Activated CD4-positive, alpha-beta T cell treated with anti-CD3 and anti-CD28 coated beads, Interleukin-2, amount 50 U/mL, for 1 hour (primary cell): ENCODE measurements around the gene TRIM51.
"Not testable (repeated sequence)": the region's sequence is repeated elsewhere in the genome, so short reads cannot be mapped to it uniquely, and the experiment has no call there.

Source experiments
- DNase-seq: peaks from one replicate; pipeline ENCODE4 v3.0.0-alpha.2; 2020

Gene TRIM51, protein sequence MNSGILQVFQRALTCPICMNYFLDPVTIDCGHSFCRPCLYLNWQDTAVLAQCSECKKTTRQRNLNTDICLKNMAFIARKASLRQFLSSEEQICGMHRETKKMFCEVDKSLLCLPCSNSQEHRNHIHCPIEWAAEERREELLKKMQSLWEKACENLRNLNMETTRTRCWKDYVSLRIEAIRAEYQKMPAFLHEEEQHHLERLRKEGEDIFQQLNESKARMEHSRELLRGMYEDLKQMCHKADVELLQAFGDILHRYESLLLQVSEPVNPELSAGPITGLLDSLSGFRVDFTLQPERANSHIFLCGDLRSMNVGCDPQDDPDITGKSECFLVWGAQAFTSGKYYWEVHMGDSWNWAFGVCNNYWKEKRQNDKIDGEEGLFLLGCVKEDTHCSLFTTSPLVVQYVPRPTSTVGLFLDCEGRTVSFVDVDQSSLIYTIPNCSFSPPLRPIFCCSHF

DNA sequence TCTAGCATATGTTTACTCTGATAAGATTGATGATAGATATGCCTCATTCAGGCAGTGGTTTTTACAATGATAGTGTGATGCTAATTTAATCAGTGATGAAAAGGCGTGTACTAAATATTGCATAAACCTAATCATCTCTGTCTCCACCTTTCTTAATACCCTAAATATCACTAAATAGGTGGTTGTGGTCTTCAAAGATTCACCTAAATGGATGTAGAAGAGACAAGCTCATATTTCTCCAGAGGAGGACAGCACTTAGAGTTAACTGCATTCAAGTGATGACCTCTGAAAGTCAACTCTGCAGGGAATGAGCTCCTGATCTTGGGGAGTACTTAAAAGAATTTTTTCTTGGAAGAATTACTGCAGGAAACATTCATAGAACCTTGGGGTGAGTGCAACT lies at the start of gene TRIM51:
Gene TRIM51, plus strand, starts transcription at position 301 of the 400 bp plus-strand sequence. CDS start 2,132 bp downstream, outside the sequence.
- not testable (repeated sequence) for DNase-seq

DNA sequence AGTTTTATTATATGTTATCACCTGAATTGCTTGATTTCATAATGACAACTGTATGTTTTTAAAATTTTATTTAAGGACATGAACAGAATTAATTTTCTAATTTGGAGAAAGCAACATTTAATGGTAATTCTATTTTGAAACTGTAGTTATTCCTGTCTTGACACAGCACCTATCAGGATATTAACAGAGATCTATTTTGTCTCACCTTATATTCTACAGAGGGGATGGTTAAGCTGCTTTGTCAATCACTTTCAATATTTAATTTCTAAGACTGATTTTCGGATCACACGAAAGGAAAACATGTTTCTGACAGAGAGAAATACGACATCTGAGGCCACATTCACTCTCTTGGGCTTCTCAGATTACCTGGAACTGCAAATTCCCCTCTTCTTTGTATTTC lies 44.6 kb upstream of the TRIM51 start, which contains the start of gene OR5D16:
Gene OR5D16, plus strand, starts transcription at position 301 of the 400 bp plus-strand sequence. Its CDS starts 0 bp downstream, at position 301.
- DNase-seq = no peak

DNA sequence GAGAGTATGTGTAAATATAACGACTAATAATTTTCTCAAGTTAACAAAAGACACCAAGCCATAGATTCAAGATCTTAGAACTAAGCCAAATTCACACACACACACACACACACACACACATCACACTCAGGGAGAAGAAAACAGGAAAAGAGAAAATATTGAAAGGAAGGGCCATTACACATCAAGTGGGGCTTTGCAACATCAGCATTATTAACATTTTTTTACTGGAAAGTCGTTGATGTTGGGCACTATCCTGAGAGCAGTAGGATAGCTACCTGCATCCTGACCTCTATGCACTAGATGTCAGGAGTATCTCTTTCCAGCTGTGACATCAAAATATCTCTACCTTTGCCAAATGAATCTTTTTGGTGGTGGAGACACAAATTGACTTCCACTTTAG lies 35.6 kb upstream of the TRIM51 start:
- no peak for DNase-seq

DNA sequence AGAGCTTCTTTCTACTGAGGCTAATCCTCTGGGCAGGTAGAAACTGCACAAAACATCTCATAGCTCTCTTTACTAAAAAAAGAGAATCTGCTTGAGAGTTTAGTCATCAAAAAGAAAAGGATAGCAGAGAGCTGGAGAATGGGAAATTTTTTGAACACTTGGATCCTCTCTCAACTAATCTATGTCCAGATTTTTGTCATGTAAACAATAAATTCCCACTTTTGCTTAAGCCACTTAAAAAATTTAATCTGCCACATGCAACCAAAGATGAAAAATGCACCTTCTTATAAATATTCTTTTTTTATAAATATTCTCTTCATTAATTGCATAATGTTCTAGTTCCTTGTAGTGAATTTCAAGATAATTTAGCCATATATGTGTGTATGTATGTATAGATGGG lies 34.1 kb upstream of the TRIM51 start:
- no peak for DNase-seq

DNA sequence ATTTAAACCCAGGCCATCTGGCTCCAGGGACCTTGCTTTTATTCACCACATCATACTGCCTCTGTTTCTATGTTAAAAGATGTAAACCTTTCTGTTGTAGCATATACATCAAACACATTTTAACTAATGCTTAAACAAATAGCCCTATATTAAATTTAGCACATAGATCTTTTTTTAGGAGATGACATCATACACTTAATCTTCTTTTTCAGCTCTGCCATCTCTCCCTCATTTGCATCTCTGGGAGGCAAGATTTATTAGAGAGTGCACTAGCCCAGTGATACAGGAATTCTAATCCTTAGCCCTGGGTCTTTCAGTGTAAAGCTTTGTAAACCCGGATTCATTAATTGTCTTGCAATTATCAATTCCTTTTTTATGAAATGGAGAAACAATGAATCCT lies 31.0 kb upstream of the TRIM51 start:
- DNase-seq = no peak

DNA sequence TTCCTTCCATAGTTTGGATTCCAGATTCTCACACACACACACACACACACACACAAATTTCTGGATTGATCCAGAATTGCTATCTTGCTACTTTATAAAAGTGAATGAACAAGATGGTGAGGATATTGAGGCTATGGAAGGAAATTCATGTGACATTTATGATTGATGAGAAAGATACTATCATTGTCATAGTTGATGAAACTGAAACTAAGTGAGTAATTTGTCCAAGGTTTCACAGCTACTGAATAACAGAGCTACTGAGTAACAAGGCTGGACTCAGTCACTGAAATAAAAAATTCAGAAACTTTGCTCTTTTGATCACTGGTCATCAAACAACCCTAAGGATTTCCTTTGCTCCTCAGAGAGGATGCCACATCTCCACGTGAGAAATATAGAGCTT lies 28.4 kb upstream of the TRIM51 start:
- no peak for DNase-seq

DNA sequence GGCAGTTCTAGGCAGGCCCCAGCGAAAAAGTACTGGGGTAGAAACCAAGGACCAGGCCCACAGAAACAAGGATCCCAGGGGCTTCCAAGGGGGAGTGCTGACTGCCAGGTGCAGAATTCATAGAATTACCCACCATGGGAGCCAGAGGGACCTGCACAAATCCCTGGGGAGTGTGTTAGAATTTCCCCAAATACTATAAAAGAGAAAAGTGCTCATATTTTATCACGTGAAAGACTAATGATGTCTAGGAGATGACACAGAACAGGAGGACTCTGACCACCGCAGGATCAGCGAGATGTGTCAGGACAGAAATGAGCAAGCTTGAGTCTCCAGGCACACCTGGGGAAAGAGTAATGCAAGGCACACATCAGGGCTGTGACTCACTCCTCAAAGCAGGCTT lies 15.7 kb upstream of the TRIM51 start:
- not testable (repeated sequence) for DNase-seq

DNA sequence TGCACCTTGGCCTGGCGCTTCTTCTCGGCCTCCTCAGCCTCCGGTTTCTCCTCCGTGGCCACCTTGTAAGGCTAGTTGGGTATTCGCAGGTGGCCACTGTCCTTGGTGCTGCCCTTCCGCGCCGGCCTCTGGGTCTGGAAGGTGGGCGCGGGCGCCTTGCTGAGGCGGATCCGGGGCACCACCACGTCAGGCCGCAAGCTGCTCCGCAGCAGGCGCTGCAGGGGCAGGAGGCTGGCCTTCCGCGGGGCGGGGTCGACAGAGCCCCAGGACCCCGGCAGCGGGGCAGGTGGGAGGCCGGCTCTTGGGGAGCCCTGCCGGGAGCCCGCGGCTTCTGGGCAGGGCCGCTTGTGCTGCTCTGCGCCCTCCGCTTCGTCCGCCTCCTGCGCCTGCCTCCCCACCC lies 10.4 kb upstream of the TRIM51 start:
- not testable (repeated sequence) for DNase-seq

DNA sequence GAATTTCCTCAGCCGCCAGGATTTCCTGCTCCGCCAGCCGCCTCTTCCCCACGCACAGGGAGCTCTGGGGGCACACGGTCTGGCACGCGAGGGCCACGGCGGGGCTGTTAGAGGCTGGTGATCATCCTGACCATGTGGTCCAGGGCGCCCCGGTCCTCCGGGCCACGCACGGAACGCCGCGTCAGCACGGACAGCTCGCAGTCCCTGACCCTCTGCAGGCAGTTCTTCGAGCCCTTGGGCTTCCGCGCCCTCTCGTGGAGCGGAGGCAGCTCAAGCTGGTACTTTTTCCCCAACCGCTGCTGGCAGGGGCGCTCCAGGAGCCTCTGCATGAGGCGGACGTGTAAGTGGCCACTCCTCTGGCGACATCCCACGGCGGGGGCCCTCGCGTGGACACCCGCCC lies 10.0 kb upstream of the TRIM51 start:
- DNase-seq = not testable (repeated sequence)

DNA sequence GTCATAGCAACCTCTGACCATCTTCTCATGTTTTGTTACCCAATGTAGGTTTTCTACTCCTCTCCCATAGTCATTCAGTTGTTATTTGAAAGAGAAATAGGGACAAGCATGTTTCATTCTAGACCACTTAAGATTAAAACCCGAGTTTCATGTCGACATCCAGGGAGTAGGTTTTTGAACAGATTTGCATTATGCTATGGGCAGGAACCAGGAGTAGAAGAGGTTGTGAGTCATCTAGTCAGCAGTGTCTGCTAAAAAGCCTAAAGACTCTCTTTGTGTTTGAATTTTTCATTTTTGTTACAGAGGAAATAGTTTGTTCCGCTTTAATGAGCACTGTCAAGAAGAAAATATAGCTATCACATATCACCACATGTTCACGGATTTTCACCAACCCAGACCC lies 1.9 kb downstream of the TRIM51 start:
- not testable (repeated sequence) for DNase-seq

DNA sequence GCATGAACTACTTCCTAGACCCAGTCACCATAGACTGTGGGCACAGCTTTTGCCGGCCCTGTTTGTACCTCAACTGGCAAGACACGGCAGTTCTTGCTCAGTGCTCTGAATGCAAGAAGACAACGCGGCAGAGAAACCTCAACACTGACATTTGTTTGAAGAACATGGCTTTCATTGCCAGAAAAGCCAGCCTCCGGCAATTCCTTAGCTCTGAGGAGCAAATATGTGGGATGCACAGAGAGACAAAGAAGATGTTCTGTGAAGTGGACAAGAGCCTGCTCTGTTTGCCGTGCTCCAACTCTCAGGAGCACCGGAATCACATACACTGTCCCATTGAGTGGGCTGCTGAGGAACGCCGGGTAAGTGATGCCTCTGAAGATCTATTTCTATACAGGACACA lies 2.4 kb downstream of the TRIM51 start:
- not testable (repeated sequence) for DNase-seq

DNA sequence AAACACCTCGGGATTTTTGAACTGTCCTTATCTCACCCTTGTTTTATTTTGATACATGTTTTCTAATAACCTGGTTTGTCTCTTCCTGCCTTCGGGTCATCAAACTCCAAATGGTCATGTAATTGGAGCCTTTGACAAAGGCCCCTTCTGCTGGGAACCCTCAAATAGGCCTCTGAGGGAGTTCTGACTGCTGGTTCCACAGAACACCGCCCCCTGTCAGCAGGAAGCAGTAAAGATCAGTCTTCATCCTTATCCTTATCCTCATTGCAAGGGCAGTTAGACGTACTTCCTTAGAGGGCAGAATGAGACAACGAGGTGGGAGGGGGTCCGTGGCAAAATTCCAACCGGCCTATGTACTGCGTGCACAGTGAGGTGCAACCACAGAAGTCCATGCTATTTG lies 12.1 kb downstream of the TRIM51 start:
- no peak for DNase-seq

DNA sequence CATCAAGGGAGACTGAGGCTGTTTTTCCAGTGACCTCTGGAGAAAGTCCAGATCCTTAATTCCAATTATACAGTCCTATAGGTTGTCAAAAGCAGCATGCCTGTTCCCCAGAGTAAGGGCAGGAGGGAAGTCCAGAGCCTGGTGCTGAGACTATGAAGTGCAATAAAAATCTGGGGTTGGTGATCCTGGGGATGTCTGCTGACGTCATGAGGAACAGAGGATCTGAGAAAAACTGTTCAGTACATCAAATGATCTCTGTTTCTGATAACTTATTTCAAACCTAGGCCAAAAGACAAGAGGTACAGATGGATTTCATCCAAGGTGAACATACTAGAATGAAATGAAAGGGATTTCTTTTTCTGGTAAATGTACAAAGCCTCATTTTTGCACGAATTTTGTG lies 19.2 kb downstream of the TRIM51 start:
- DNase-seq = no peak

DNA sequence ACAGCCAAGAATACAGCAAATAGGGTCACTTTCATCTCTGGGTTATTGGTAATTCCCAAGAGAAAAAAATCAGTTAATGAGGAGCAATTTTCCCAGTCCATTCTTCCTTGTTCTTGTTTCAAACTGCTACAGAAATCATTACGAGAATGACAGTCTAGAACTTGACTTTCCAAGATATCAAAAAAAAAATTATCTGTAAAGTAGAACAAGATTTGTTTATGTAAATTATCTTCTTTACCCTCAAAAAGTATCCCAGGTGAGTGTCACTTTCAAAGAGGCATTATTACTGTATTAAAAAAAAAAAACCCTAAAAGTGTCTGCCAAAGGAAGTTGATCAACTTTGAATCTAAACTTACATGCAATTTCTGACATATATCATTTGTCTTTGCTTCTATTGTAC lies 31.4 kb downstream of the TRIM51 start, which contains the start of gene OR5W2:
Gene OR5W2, minus strand, starts transcription at position 101 of the 400 bp plus-strand sequence. Its CDS starts 0 bp downstream, at position 101.
- no peak for DNase-seq

DNA sequence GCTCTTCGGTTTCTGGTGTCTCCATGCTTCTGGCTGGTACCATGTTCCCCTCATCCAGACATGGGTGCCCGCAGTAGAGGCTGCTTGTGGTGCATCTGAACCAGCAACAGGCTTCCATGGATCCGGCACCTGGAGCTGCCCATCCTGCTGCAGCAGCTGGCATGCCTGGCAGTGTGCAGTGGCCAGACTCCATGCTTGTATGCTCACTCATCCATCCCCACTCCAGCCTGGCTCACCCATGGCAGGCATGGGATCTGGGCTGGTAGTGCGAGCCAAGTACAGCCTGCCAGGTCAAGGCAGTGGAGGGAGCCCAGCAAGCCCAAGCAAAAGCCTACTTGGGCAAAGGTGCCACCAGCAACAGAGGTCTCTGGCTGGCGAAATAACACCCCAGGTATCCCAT lies 37.4 kb downstream of the TRIM51 start:
- DNase-seq = no peak

DNA sequence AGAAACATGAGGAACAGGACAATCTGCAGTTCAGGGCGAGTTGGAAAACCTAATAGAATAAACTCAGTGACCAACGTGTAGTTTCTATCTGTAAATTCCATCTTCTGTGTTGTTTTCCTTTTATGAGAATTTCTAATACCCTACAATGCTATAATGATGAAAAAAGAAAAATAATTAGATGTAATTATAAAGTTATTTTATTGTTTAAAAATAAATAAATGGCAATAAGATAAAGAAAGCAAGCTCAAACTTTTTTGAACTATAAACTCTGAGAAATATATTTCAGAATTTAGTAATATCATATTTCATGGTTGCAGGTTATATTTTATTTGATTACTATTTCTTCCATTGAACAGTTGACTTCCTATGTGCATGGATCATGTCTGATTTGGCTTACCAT lies 53.2 kb downstream of the TRIM51 start, which contains the start of gene OR5I1:
Gene OR5I1, minus strand, starts transcription at position 101 of the 400 bp plus-strand sequence. Its CDS starts 0 bp downstream, at position 101.
- no peak for DNase-seq
